ENCODE results near the gene KCNQ2.

DNA sequence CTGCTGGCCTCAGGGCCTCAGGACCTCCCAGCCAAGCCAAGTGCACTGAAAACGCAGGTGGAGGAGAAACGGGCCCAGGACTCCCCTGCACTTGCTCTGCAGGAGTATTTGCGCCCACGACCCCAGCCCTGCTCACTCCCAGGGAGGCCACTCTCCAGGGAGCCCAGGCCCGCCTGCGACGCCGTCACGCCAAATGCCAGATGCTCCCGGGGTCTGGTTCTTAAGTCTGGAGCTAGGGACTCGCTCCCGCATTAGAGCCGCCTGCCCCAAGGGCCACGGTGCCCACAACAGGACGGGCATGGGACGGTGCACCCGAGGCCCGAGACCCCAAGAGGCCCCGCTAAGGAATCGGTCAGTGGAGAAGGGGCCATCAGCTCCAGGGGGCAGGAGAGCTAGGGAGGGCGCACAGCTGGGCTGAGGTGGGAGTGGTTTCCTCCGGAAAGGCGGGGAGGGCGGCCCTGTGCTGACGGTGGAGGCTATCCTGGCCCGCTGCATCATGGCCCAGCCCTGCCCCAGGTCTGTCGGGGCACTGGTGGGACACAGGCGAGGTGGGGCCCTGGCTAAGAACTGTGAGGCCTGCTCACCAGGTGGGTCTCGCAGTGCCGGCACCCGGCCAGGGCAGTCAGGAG is 67.2 kb downstream of the KCNQ2 start:
- no peak for TF ChIP-seq EP300 (IDR thresholded peaks at IDR 0.05)
- TF ChIP-seq, protein P1, sequence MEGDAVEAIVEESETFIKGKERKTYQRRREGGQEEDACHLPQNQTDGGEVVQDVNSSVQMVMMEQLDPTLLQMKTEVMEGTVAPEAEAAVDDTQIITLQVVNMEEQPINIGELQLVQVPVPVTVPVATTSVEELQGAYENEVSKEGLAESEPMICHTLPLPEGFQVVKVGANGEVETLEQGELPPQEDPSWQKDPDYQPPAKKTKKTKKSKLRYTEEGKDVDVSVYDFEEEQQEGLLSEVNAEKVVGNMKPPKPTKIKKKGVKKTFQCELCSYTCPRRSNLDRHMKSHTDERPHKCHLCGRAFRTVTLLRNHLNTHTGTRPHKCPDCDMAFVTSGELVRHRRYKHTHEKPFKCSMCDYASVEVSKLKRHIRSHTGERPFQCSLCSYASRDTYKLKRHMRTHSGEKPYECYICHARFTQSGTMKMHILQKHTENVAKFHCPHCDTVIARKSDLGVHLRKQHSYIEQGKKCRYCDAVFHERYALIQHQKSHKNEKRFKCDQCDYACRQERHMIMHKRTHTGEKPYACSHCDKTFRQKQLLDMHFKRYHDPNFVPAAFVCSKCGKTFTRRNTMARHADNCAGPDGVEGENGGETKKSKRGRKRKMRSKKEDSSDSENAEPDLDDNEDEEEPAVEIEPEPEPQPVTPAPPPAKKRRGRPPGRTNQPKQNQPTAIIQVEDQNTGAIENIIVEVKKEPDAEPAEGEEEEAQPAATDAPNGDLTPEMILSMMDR (IDR thresholded peaks at IDR 0.05) = no peak
